ENCODE results near the gene MIDN. TPM values are rescaled to one million over a fixed set of nuclear protein-coding genes. Genes with fewer than 3 reads are reported as not detected.
"Not testable (repeated sequence)": the region's sequence is repeated elsewhere in the genome, so short reads cannot be mapped to it uniquely, and the experiment has no call there.

Gene MIDN
- 10 to 100 TPM; 39.9 to 83.0 (median 65.7) TPM for polyA plus RNA-seq (ENCODE audit: insufficient read length in 4 of 4)

DNA sequence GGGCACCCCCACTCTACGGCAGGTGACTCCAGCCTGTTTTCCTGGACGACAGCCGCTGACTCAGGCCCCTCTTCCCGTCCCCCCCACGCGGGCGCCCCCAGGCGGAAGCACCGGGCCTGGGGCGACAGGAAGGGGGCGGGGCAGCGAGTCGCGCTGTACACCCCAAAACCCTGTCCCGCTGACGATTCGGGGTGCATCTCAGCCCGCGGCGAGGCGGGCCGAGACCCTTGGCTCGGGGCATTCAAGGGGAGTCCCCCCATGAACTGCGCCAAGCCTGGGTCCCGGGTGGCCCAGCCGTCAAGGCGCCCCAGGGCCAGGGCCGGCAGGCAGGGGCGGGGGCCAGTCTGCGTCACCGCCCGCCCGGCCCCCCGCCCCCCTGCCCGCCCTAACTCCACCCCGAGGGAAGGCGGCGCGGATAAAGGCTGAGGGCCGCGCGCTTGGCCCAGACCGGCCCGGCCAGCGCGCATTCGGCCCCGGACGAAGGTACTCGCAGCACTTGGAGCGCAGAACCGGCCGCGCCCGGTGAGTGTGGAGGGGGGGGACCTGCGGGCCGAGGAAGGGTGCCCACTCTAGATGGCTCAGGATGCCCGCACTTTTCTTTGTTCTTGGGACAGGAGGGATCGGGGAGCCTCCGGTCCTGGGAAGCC lies at the start of gene MIDN:
Gene MIDN, plus strand, starts transcription at position 445 of the 647 bp plus-strand sequence. CDS start 1,714 bp downstream, outside the sequence.
- no peak for DNase-seq (ENCODE audit: low read depth in 4 of 4, low spot score in 2 of 4)

DNA sequence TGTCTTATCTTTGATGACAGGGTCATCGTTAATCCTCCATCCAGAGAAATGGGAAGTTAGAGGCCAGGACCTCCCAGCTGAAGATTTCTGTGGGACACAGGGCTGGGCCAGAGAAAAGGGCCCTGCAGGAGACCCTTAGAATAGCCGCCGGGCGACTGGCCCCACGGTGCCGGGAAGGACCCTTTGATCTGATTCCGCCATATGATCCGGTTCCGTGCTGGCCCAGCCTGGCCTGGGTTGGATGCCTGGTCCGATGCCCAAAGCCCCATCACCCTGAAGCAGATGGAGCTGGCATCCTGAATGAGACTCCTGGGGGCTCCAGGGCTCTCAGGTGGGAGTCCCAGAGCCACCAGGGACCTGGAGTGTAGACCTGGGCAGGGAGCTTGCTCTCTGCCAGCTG lies 48.9 kb upstream of the MIDN start:
- DNase-seq (ENCODE audit: low read depth in 4 of 4, low spot score in 2 of 4) = no peak

DNA sequence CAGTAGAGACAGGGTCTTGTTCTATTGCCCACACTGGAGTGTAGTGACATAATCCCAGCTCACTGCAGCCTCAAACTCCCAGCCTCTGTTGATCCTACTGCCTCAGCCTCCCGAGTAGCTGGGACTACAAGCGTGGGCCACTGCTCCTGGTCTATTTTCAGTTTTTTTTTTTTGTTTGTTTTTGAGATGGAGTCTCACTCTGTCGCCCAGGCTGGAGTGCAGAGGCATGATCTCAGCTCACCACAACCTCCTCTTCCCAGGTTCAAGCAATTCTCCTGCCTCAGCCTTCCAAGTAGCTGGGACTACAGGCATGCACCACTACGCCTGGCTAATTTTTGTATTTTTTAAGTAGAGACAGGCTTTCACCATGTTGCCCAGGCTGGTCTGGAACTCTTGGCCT lies 47.8 kb upstream of the MIDN start:
- DNase-seq (ENCODE audit: low read depth in 4 of 4, low spot score in 2 of 4) = not testable (repeated sequence)

DNA sequence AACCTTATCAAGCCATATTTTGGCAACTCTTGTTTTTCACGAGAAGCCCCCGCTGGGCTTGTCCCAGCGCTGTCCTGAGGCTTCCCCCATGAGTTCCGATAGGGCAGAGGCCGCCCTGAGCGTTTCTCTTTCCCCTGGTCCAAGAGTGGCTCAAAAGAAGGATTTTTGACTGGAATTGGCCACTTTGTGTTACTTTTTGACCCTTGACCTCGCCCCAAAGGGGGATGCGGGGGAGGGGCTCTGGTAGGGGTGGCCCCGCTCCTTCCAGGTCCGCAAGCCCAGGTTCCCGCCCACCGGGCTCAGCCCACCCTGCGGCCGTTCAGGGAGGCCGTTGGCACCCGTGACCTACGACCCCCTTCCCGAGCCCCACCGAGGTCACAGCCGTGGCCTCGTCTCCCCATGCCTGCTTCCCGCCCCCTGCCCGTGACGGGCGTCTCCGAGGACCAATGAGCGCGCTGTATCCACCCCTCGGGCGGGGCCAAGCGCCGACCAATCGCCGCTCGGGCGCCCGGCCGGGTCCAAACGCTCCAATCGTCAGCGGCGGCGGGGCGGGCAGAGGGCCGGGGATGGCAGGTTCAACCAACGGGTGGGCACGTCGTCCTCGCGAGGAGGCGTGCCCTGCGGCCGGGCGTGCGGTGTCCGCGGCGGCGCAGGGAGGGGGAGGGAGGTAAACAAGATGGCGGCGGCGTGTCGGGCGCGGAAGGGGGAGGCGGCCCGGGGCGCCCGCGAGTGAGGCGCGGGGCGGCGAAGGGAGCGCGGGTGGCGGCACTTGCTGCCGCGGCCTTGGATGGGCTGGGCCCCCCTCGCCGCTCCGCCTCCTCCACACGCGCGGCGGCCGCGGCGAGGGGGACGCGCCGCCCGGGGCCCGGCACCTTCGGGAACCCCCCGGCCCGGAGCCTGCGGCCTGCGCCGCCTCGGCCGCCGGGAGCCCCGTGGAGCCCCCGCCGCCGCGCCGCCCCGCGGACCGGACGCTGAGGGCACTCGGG lies 43.0 kb upstream of the MIDN start, which contains the start of gene STK11:
Gene STK11, plus strand, starts transcription at position 665 of the 986 bp plus-strand sequence. CDS start 1,136 bp downstream, outside the sequence.
- peak in 3 of 4 donors; percentile 87 to 93 (median 92) for DNase-seq (ENCODE audit: low read depth in 4 of 4, low spot score in 2 of 4)

DNA sequence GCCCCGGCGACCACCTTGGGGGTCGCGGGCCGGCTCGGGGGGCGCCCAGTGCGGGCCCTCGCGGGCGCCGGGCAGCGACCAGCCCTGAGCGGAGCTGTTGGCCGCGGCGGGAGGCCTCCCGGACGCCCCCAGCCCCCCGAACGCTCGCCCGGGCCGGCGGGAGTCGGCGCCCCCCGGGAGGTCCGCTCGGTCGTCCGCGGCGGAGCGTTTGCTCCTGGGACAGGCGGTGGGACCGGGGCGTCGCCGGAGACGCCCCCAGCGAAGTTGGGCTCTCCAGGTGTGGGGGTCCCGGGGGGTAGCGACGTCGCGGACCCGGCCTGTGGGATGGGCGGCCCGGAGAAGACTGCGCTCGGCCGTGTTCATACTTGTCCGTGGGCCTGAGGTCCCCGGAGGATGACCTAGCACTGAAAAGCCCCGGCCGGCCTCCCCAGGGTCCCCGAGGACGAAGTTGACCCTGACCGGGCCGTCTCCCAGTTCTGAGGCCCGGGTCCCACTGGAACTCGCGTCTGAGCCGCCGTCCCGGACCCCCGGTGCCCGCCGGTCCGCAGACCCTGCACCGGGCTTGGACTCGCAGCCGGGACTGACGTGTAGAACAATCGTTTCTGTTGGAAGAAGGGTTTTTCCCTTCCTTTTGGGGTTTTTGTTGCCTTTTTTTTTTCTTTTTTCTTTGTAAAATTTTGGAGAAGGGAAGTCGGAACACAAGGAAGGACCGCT lies 42.1 kb upstream of the MIDN start:
- DNase-seq (ENCODE audit: low read depth in 4 of 4, low spot score in 2 of 4) = no peak

DNA sequence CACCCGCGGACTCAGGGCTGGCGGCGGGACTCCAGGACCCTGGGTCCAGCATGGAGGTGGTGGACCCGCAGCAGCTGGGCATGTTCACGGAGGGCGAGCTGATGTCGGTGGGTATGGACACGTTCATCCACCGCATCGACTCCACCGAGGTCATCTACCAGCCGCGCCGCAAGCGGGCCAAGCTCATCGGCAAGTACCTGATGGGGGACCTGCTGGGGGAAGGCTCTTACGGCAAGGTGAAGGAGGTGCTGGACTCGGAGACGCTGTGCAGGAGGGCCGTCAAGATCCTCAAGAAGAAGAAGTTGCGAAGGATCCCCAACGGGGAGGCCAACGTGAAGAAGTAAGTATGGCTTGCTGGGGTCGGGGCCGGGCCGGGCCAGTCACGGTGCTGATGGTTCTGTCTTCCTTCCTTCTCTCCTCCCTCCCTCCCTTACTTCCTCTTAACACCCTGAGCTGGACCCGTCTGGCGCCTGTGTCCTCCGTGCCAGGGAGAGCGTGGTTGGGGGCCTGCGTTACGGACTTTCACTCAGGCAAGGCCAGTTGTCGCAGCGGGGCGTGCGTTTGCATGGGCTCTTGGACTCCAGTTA lies 41.4 kb upstream of the MIDN start:
- DNase-seq (ENCODE audit: low read depth in 4 of 4, low spot score in 2 of 4) = no peak

DNA sequence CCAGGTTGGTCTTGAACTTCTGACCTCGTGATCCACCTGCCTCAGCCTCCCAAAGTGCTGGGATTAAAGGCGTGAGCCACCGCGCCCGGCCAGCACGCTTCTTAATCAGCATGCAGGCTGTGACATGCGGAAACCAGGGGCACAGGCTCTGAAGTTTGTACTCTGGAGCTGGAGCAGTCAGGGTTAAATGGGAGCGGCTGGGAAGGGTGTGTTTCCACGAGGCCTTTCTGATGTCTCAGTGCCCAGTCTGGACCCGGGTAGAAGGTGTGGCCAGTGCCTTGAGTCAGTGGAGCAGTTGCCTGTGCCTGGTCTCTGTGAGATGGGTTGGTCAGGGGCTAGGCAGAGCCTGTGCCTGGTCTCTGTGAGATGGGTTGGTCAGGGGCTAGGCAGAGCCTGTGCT lies 39.6 kb upstream of the MIDN start:
- not testable (repeated sequence) for DNase-seq (ENCODE audit: low read depth in 4 of 4, low spot score in 2 of 4)

DNA sequence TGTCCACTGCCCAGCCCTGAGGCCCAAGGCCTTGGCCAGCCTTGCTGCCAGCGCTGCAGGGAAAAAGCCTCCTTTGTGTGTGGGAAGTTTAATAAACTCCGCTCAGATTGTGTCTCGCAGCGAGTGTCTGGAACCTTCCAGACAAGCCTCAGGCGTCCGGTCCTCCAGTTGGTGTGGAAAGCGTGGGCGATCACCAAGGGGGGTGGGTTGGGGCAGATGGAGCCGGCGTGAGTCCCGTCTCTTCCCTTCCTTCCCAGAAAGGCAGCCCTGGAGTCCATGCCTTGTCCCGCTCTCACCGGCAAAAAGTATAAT lies 38.2 kb upstream of the MIDN start:
- no peak for DNase-seq (ENCODE audit: low read depth in 4 of 4, low spot score in 2 of 4)

DNA sequence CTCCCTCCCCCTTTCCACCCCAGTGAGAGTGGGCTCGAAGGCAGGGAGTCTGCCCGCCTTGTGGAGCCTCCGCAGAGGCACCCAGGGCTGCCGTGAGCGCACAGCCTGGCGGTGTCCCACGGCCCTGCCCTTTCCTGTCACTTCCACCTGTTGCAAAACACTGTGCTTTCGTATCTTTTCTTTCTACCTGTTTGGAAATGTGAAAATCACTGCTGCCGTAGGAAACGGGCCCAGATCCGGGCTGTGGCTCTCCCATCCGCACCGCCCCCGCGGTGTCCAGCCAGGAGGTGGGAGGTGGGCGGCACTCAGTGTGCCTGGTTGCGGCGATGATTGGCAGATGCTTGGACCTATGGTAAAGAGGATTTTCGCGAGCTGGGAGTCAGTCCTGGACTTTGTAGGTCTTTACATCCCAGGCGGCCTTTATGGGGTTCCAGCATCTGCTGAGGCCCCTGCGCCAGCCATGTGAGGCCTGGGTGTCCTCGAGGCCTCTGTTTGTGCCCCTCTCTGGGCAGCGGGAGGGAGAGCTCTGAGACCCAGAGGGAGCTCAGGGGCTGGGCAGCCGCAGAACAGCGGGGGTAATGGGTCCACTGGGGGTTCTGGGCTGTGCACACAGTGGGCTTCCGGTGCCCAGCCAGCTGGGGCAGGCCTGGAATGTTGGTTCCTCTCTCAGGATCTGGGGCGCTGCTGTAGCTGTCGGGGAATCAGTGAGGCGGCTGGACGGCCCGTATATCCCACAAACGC lies 36.7 kb upstream of the MIDN start:
- no peak for DNase-seq (ENCODE audit: low read depth in 4 of 4, low spot score in 2 of 4)

DNA sequence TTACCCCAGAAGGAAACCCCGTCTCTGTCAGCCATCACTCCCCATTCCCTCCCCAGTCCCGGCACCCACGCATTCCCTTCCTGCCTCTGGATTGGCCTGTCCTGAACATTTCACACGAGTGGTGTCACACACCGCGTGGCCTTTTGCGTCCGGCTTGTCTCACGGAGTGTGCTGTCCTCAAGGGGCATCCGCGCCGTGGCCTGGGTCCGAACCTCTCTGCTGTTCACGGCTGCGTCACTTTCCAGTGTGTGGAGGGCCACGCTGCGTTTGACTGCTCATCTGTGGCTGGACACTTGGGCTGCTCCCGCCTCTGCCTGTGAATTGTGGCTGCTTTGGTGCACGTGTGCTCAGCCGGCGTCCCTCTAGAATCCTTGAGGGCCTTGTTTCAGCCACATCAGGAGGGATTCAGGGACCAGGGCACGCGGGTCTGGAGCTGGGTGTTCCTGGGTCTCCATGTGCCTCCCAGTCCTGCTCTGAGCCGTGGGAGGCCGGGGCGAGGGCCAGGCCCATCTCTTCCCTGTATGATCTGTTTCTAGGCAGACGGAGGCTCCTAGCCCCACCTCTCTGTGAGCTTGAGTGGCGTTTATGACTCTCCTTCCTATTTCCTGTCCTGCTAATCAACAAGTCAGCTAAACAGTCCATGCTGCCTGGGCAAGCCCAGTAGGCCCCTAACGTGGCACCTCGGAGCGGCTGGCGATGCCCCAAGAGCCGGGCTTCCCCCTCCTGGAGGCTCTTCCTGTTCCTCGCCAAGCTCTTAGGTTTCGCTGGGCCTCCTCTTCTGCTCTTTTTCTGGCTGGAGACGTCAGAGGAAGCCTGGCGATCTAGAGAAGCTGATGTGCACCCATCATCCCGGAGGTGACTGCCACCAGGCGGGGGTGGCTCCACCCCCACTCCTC lies 34.7 kb upstream of the MIDN start:
- DNase-seq (ENCODE audit: low read depth in 4 of 4, low spot score in 2 of 4) = no peak

DNA sequence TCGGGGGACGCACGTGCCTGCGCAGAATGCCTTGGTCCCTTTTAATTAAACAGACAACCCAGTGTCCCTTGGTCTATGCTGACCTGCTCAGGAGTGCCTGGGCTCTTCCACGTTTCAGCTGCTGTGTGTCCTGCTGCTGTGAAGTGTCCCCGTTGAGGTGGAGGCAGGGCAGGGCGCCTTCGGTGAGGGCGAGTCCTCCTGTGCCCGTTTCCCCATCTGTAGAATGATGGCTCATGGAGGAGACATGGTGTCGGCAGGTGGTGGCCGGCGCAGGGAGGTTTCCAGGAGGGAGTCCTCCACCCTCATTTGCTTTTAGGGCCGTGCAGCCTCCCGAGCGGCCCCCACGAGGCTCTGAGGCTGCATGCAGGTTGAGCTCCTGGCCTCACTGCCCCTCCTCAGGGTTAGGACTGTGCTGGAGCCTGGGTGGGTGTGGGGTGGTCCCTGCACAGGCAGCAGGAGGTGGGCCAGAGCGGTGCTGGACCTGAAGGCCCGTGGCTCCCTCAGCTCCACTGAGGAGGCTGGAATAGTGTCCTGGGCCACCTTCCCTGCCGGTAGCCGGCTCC lies 34.0 kb upstream of the MIDN start:
- DNase-seq (ENCODE audit: low read depth in 4 of 4, low spot score in 2 of 4) = no peak

DNA sequence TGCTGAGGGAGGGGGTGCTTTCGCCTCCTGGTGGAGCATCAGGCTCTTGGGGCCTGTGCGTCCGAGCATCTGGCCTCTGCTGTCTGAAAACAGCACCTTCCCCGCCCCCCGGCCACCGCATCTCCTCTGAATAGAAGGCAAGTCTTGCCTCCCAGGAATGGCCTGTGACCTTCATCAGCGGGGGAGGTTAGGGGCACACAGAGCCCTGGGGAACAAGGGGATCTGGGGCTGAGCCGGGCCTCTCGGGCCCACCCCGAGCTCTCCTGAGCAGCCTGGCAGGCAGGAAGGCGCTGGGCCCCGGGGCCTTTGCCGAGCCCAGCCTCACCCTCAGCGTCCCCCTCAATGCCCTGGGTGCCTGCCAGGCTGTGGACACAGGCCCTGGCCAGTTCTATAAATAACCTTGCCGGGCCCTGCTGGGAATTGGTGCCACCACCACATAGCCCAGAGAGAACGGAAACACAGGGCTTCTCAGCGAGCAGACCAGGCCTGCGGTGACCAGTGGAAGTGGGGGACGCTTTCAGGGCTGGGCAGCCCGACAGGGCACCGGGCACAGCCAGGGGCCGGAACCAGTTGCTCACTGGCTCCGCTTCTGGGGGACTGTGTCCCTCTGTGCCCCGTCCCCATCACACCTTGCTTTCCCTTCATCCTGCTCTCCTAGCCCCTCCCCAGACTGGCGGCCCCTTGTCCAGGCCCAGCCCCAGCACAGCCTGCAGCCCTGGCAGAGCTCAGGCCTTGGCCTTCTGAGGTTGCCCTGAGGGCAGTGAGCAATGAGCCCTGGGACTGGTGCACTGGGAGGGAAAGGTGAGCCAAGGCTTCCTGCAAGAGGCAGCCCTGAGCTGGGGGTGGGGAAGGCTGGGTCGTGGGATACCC lies 33.3 kb upstream of the MIDN start:
- no peak for DNase-seq (ENCODE audit: low read depth in 4 of 4, low spot score in 2 of 4)

DNA sequence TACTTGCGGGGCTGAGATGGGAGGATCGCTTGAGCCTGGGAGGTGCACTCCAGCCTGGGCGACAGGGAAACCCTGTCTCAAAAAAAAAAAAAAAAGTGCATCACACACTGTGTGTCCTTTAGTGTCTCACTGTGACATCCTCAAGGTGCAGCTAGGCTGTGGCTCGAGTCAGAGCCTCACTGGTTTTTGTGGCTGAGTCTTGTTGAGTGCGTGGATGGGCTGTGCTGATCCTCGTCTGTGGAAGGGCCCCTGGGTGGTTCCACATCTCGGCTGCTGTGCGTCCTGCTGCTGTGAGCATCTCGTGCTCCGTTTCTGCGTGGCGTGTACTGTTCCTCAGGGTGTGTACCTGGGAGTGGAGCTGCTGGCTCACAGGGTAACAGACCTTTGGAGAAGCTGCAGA lies 31.6 kb upstream of the MIDN start:
- DNase-seq (ENCODE audit: low read depth in 4 of 4, low spot score in 2 of 4) = no peak

DNA sequence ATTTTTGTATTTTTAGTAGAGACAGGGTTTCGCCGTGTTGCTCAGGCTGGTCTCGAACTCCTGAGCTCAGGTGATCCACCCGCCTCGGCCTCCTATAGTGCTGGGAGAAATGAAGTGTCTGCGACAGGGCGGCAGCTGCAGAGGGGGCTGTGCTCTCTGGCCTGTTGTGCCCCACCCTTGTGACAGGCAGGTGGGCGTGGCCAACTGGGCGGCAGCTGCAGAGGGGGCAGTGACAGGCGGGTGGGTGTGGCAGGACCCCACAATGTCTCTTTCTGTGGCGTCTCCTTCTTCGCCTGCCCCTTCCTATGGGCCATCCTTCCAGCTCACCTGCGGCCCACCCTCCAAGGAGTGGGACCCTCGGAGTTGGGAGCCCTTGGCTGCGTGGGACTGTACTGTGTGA lies 31.0 kb upstream of the MIDN start:
- no peak for DNase-seq (ENCODE audit: low read depth in 4 of 4, low spot score in 2 of 4)

DNA sequence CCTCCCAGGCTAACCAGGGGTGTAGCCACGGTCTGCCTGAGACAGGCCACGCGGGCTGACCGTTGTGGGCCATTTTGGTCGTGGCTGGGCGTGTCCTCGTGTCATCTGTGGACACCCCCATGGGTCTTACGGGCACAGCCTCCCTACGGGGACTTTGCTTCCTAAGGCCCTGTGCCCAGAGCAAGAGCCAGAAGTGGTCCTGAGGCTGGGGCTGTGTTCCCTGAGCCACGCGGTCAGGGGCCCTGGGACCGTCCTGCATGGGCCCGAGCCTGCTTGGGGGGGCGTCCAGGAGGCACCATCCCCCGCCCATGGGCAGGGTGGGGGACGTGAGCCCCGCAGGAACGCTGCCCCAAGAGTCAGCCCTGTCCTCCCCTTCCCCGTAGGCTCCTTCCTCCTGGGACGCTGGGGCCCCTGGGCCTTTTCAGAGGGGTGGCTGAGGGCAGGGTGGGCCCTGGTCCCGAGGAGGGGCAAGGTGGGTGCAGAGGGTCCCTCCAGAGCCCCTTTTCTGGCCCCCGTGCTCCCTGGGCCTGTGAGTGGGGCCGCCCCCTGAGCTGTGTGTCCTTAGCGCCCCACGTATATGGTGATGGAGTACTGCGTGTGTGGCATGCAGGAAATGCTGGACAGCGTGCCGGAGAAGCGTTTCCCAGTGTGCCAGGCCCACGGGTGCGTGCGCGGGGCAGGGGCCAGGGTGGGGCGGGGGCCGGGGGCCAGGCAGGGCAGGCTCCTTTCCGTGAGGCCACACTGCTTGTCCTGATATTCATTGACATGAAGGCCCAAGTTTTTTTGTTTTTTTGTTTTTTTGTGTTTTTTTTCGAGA lies 29.4 kb upstream of the MIDN start:
- no peak for DNase-seq (ENCODE audit: low read depth in 4 of 4, low spot score in 2 of 4)

DNA sequence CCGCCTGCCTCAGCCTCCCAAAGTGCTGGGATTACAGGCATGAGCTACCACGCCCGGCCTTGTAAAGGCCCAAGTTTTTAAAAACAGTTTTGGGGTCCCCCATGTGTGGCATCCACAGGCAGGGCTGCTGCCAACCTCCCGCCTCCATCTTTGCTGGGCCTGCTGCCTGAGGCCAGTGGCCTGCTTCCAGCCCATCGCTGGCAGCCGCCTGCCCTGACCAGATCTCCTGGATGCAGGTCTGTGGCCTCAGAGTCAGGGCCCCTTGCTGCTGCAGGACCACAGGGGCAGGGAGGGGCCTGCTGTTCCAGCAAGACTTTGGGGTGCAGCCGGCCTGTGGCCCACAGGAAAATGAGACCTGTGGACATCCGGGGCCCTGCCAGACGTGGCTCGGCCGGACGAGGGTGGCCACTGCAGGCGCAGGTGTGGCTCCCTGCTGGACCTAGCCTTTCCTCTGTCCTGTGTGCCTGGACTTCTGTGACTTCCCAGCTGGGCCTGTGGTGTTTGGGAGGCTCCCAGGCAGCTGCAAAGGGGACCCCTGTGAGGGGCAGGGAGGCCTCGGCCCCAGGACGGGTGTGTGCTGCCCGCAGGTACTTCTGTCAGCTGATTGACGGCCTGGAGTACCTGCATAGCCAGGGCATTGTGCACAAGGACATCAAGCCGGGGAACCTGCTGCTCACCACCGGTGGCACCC lies 28.5 kb upstream of the MIDN start:
- no peak for DNase-seq (ENCODE audit: low read depth in 4 of 4, low spot score in 2 of 4)
